ENCODE measurements around the gene FOXL1. TPM values are rescaled to one million over a fixed set of nuclear protein-coding genes. Genes with fewer than 3 reads are reported as not detected.

Gene FOXL1
- total and polyA plus RNA-seq, 9 of the 15 experiments (the other 6 are each of a cell fraction or from before 2014, with no cell fraction given), result not detected

GRCh38 chr16:86530251-86531190 lies 47.8 kb upstream of the FOXL1 start:
- Histone ChIP-seq H3K4me3 (no peak overlapping the region), H3K9me3 (replicated peaks; ENCODE audit: control insufficient read depth, insufficient read depth, low read depth, low read length) (no peaks in the 10 kb centered on the region), H3K9me1 (ENCODE audit: control insufficient read depth, insufficient read depth, low read length) (peaks cover 3% of the 10 kb centered on the region), H2AFZ (ENCODE audit: low read depth, low read length) (no peak overlapping the region), H4K20me1 (replicated peaks; ENCODE audit: control insufficient read depth, insufficient read depth, low read length) (no peaks in the 10 kb centered on the region; the same call in 1 of the 2 replicates), H3K27ac (ENCODE audit: extremely low read depth, low read depth, low read length) (no peak overlapping the region), H3K4me1 (replicated peaks in 1 of 2; ENCODE audit: control insufficient read depth in 2 of 2, insufficient read depth in 2 of 2, low read length in 2 of 2) (peaks cover 0 to 6% of the 10 kb centered on the region in 2 experiments; a peak in 1 of 5 replicates), H3K27me3 (ENCODE audit: control insufficient read depth in 2 of 2, insufficient read depth in 2 of 2, low read length in 2 of 2) (peaks cover 5 to 9% of the 10 kb centered on the region in 2 experiments; a peak in 3 of 5 replicates), H3K4me2 (ENCODE audit: insufficient read depth, low read length) (no peak overlapping the region), H3K9ac (ENCODE audit: insufficient read depth in 1 of 2, low read depth in 2 of 2, low read length in 2 of 2) (no peak overlapping the region), H3K79me2 (ENCODE audit: control insufficient read depth, insufficient read depth, low read length) (no peaks in the 10 kb centered on the region), H3K36me3 (ENCODE audit: control insufficient read depth, insufficient read depth, low read length) (no peaks in the 10 kb centered on the region)
- no peak for DNase-seq (ENCODE audit: extremely low read depth in 1 of 4, low spot score in 3 of 4)
- WGBS (ENCODE audit: insufficient coverage, low coverage, missing lambda C conversion rate), result 78% methylated on average over 29 of the region's 31 CpGs
- FAIRE-seq, result no peak
- no peak for TF ChIP-seq ARNT (IDR thresholded peaks at IDR 0.05)
- TF ChIP-seq POLR3G (IDR thresholded peaks at IDR 0.05; ENCODE audit: extremely low read depth, insufficient read length, insufficient replicate concordance), result no peak
- no peak for TF ChIP-seq TCF15 (CRISPR knock-in tag; IDR thresholded peaks at IDR 0.05)
- in situ Hi-C loops (cut with MboI) (no loop called here), intact Hi-C loops (cut with micrococcal nuclease) (no loop called here)
- POLR2A ChIA-PET, result interaction anchor here (0.9 to 1.0 kb wide), 2 partner anchors 11 to 23 kb away, joined by 3 read pairs; no protein-coding TSS in a partner anchor
- ATAC-seq, result no peak
- CTCF ChIA-PET (ENCODE audit: low intra/inter-chr PET ratio), result no interaction called here
- BruUV-seq (replicated peaks), result no TSS peak

Data from K562 (cell line).